Lower lobe of right lung (tissue), 2 donors: ENCODE results near the gene UNC13D. TPM values are rescaled to one million over a fixed set of nuclear protein-coding genes. Genes with fewer than 3 reads are reported as not detected.
"Not testable (repeated sequence)": the region's sequence is repeated elsewhere in the genome, so short reads cannot be mapped to it uniquely, and the experiment has no call there.

Experiments used
- ATAC-seq, 2 donors: fragments of 200-7000 bp; cut with Tn5 transposase; one replicate each; pipeline ENCODE4 v1.9.1; 2020 to 2022; ENCODE audit warnings: mild to moderate bottlenecking in 2 of 2, moderate library complexity in 2 of 2
- DNase-seq: peaks from one replicate; pipeline ENCODE4 v3.0.0-alpha.2; 2020
- H3K27ac ChIP-seq: fragments of 200-600 bp; one replicate; pipeline ENCODE4 v1.8.0; 2022
- H3K27me3 ChIP-seq: fragments of 200-600 bp; one replicate; pipeline ENCODE4 v1.8.0; 2022; ENCODE audit warnings: low read depth
- H3K36me3 ChIP-seq: fragments of 200-600 bp; one replicate; pipeline ENCODE4 v1.8.0; 2022; ENCODE audit warnings: mild to moderate bottlenecking
- H3K4me1 ChIP-seq: fragments of 200-600 bp; one replicate; pipeline ENCODE4 v1.8.0; 2022
- H3K4me3 ChIP-seq: fragments of 200-600 bp; one replicate; pipeline ENCODE4 v1.8.0; 2022; ENCODE audit warnings: mild to moderate bottlenecking
- H3K9me3 ChIP-seq: fragments of 200-600 bp; one replicate; pipeline ENCODE4 v1.8.0; 2022
- CTCF ChIP-seq: fragments of 200-600 bp; IDR thresholded peaks from one replicate; pipeline ENCODE4 v1.8.0; 2022; ENCODE audit warnings: antibody characterized with exemption, mild to moderate bottlenecking
- intact Hi-C: fragments of 100-400 bp; cut with DNase I; formaldehyde crosslinking; loops from one replicate; pipeline ENCODE4 v1.11.0; 2022
- total RNA-seq: library from RNA; stranded (reverse); fragmentation: NEBNext Ultra II Directional; extraction: Animal tissue kit (Norgen Biotek cat#: 25700); gene quantifications from one replicate; pipeline ENCODE4 v1.2.1, GENCODE V29; 2021
- donor health status: DM: no; HTN: yes; CAD: no; lungs with severe emphysema.

UNC13D gene
- total RNA-seq, 1 donor from 2014 or later: 118 TPM

- H3K4me3 ChIP-seq: peak overlapping the region; percentile 94
- DNase-seq (no peak), ATAC-seq (peak in 1 of 2 donors; percentile 30)
- intact Hi-C loops: no loop called here
- TF ChIP-seq CTCF: no peak
- H3K27ac ChIP-seq: peak overlapping the region; percentile 100
- H3K36me3 ChIP-seq: peaks cover 35% of the 10 kb centered on the region
- H3K27me3 ChIP-seq: no peaks in the 10 kb centered on the region
- peaks cover 54% of the 10 kb centered on the region for H3K4me1 ChIP-seq
- no peaks in the 10 kb centered on the region for H3K9me3 ChIP-seq
Observed at GRCh38 chr17:75854101-75854748, 10.0 kb upstream of the UNC13D start.

DNA sequence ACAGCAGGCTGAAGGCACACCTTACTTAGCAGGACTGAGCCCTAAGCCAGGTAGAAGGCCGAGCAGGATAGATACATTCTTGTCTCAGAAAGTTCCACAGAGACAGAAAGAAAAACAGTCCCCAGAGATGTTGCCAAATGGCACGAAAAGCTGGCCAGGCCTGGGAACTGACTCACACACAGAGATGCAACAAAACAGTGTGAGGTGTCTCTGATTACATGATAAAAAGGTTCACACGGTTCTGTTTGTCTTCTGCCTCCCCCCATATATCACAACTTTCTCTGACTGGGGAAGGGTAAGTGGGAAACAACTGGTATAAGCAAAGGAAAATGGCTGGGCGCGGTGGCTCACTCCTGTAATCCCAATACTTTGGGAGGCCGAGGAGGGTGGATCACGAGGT lies 9.2 kb upstream of the UNC13D start:
- H3K4me1 ChIP-seq: peaks cover 55% of the 10 kb centered on the region
- ATAC-seq (no peak), DNase-seq (no peak)
- no peak for TF ChIP-seq CTCF
- intact Hi-C loops: no loop called here
- no peaks in the 10 kb centered on the region for H3K27me3 ChIP-seq
- no peaks in the 10 kb centered on the region for H3K9me3 ChIP-seq
- H3K27ac ChIP-seq: peak overlapping the region; percentile 100
- H3K4me3 ChIP-seq: peak overlapping the region; percentile 94
- peaks cover 42% of the 10 kb centered on the region for H3K36me3 ChIP-seq

DNA sequence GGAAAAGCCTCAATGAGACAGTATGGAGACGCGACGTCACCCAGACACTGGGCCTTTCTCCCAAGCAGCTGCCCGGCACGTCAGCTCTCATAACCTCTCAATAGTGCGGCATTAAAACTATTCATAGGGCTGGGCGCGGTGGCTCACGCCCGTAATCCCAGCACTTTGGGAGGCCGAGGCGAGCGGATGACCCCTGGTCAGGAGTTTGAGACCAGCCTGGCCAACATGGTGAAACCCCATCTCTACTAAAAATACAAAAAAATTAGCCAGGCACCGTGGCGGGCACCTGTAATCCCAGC lies 7.4 kb upstream of the UNC13D start:
- H3K9me3 ChIP-seq, ATAC-seq, DNase-seq, intact Hi-C loops, H3K27me3 ChIP-seq, H3K27ac ChIP-seq, H3K4me3 ChIP-seq: not testable (repeated sequence)
- Histone ChIP-seq H3K4me1 (peaks cover 65% of the 10 kb centered on the region), H3K36me3 (peaks cover 60% of the 10 kb centered on the region)

- Histone ChIP-seq H3K27ac (no peak overlapping the region), H3K4me3 (no peak overlapping the region), H3K36me3 (peaks cover 66% of the 10 kb centered on the region), H3K4me1 (peaks cover 65% of the 10 kb centered on the region), H3K27me3 (no peaks in the 10 kb centered on the region), H3K9me3 (no peaks in the 10 kb centered on the region)
- intact Hi-C loops: no loop called here
- no peak for TF ChIP-seq CTCF
- ATAC-seq (no peak), DNase-seq (no peak)
Observed at GRCh38 chr17:75850928-75851692, 6.9 kb upstream of the UNC13D start.

DNA sequence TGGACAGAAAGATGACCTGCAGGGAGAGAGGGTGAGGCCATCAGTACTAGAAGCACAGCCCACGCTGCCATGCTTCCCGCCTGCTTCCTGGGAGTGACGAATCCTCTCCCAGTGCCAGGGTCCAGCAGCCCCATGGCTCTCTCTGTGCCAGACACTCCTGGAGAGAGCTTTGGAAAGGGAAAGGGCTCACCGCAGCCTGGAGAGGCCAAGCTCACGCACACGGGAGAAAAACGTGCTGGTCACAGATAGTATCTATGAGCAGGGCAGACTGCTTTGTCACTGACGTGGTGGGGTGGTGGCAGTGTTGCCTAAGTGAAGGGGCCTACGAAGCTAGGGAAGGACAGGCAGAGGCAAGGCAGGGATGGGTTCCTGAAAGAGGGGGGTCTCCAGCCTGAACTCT lies 5.5 kb upstream of the UNC13D start:
- Histone ChIP-seq H3K9me3 (no peaks in the 10 kb centered on the region), H3K4me3 (no peak overlapping the region), H3K27ac (peak overlapping the region; percentile 90), H3K4me1 (peaks cover 78% of the 10 kb centered on the region), H3K27me3 (no peaks in the 10 kb centered on the region), H3K36me3 (peaks cover 71% of the 10 kb centered on the region)
- TF ChIP-seq CTCF: no peak
- intact Hi-C loops: no loop called here
- DNase-seq: no peak
- ATAC-seq: no peak

GRCh38 chr17:75849279-75849646 lies 5.1 kb upstream of the UNC13D start:
- Histone ChIP-seq H3K4me3 (no peak overlapping the region), H3K27ac (peak overlapping the region; percentile 90), H3K27me3 (no peaks in the 10 kb centered on the region), H3K36me3 (peaks cover 71% of the 10 kb centered on the region), H3K4me1 (peaks cover 78% of the 10 kb centered on the region), H3K9me3 (no peaks in the 10 kb centered on the region)
- ATAC-seq: no peak
- DNase-seq: no peak
- TF ChIP-seq CTCF: no peak
- intact Hi-C loops: no loop called here
